Measurements from ENCODE around the gene SLC25A33.

- no peak for TF ChIP-seq POLR2A (IDR thresholded peaks at IDR 0.05)
- TF ChIP-seq CTCF (IDR thresholded peaks at IDR 0.05) = no peak
- no peak for TF ChIP-seq EP300 (IDR thresholded peaks at IDR 0.05)
These were observed 16.7 kb downstream of the SLC25A33 start for GRCh38 chr1:9555942-9556341.
